GM19467 (cell line): ENCODE data around the gene PRICKLE3.
"Not testable (repeated sequence)": the region's sequence is repeated elsewhere in the genome, so short reads cannot be mapped to it uniquely, and the experiment has no call there.

ENCODE experiments used
- ATAC-seq: cut with Tn5 transposase; IDR thresholded peaks from one replicate; pipeline ENCODE4 v1.9.1; 2021; ENCODE audit warnings: mild to moderate bottlenecking, moderate library complexity; ENCODE audit not compliant: unreplicated experiment

PRICKLE3 gene

DNA sequence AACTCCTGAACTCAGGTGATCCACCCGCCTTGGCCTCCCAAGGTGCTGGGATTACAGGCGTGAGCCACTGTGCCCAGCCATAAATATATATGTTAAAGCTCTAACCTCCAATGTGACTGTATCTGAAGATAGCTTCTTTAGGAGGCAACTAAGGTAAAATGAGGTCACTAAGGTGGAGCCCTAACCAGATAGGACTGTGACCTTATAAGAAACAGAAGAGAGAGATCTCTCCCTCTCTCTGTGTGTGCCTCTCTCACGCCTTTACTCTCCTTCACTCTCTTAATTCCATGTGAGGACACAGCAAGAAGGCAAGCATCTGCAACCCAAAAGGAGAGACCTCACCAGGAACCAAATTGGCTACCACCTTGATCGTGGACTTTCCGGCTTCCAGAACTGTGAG is 24.5 kb downstream of the PRICKLE3 start:
- ATAC-seq = no peak

DNA sequence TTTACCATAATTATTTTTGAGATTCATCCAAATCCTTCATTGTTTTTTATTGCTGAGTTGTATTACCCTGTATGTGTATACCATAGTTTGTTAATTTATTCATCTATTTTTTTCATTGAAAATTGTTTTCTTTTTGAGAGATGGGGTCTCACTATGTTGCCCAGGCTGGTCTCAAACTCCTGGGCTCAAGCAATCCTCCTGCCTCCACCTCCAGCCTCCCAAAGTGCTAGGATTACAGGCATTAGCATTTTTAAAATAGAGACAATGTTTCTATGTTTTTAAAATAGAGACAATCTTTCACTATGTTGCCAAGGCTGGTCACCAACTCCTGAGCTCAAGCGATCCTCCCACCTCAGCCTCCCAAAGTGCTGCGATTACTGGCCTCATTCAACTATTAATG is 25.3 kb downstream of the PRICKLE3 start:
- ATAC-seq = no peak

DNA sequence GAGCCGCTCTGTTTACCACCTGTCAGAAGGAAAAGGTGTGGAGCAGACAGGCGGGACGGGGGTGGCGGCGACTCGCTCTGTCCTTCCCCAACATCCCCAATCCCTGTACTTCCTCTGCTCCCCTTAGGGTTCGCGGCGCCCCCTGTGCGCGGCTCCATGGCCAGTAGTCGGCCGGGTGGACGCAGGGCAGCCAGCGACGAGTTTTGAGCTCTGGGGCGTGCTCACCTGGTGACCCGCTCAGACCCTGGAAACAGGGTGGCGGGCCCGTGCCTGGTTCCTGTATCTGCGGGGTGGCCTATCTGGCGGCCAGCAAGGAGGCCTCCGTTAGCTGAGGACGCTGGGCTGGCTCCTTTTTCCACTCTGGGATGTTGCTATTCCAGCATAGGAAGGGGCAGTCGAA is 29.0 kb downstream of the PRICKLE3 start:
- ATAC-seq = no peak

DNA sequence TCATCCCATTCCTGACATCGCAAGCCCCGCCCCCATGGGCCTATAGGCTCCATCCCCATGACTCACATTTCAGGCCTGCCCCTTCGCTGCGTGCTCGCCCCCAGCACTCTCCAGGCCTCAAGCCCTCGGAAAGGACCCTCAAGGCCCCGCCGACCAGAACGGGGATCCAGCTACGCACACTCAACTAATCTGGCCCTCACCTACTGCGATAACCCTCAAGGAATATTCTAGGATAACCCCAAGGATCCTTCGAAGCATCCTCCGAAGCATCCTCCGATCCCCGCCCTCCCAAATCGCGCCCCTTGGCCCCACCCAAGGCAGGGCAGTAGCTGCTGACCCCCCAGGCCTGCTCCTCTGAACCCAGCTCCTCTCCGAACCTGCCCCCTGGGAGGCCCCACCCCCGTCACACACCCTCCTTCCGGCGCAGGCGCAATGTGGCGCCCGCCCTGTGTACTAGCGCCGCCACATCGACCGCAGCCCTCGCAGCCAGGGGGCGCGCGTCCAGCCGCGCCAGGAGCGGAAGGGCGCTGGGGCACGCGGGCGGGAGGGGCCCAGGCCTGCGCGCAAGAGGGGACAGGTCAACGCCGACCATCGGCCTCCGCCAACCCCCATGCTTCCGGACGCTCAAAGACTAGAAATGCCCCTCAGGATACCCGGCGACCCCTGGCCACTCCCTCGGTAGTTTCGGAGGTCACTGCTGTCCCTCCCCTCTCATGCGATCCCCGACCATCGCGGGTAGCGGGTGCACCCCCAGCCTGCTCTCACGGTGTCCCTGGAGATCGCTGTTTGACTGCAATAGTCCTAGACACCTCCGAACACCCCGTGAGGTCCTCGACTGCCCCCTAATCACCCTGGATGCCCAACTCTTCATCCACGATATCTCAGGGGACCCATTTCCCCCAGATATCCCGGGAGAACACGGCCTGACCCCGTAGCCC is 30.0 kb downstream of the PRICKLE3 start:
- ATAC-seq = peak; percentile 83

DNA sequence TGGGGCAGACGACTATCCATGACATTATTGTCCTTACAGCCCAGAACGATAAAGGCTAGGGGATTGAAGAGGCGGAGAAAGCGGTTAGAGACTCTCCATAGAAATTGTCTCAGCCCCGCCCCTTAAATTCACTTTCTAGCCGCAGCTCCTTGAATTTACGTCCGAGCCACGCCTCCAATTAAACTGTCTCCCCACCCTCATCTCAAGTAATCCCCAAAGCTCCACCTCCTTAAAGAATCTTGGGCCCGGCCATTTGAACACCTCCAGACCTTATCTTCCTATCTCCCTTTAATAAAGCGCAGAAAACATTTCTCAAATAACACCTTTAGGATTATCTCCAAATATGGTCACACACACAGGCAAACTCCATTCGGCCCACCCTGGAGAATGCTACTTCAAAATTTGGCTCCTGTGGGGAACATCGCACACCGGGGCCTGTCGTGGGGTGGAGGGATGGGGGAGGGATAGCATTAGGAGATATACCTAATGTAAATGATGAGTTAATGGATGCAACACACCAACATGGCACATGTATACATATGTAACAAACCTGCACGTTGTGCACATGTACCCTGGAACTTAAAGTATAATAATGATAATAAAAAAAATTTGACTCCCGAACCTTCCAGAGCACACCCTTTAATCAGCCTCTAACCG is 30.8 kb downstream of the PRICKLE3 start:
- ATAC-seq = no peak

DNA sequence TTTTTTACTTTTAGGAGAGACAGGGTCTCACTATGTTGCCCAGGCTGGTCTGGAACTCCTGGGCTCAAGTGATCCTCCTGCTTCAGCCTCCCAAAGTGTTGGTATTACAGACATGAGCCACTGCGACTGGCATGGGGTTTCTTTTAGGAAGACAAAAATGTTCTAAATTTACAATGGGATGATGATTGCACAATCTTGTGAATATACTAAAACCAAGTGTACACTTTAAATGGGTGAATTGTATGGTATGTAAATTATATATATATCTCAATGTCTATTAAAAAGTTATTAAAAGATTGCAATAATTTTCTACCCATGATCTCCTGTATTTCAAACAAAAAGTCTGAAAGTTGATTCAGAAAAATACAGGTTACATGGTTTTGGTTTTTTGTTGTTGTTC is 32.7 kb downstream of the PRICKLE3 start:
- ATAC-seq = no peak

DNA sequence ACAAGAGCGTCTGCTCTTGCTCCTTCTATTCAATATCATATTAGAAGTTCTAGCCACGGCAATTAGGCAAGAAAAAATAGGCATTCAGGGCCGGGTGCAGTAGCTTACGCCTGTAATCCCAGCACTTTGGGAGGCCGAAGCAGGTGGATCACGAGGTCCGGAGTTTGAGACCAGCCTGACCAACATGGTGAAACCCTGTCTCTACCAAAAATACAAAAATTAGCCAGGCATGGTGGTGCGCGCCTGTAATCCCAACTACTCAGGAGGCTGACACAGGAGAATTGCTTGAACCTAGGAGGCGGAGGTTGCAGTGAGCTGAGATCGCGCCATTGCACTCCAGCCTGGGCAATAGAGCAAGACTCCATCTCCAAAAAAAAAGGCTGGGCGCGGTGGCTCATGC is 36.9 kb downstream of the PRICKLE3 start:
- not testable (repeated sequence) for ATAC-seq

DNA sequence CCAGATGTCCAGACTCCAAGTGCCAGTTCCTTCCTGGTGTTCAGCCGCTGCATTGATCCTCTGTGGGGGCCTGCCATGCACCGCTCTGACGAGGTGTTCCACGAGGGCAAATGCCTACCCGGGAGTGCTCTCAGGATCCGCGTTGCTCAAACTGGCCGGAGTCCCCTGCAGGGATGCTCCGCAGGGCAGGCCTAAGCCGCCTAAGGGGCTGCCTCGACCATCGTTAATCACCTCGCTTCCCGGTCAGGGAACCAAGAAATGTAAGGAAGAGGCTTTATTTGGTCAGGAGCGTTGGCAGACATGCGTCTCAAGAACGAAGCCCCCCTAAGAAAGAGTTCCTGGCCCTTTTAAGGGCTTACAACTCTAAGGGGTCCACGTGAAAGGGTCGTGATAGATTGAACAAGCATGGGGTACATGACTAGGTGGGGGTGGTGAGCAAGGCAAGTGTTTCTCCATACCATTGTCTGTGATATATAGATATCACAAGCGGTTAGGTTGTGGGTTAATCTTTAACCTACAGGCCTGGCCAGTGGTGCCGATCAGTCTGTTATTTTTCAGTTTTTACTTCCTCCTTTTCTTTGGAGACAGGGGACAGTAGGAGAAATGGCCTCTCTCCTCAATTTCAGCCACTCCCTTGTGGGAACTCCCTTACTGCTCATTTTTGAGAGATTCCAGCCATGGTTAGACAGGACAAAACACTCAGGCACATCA is 37.6 kb downstream of the PRICKLE3 start:
- ATAC-seq = not testable (repeated sequence)

DNA sequence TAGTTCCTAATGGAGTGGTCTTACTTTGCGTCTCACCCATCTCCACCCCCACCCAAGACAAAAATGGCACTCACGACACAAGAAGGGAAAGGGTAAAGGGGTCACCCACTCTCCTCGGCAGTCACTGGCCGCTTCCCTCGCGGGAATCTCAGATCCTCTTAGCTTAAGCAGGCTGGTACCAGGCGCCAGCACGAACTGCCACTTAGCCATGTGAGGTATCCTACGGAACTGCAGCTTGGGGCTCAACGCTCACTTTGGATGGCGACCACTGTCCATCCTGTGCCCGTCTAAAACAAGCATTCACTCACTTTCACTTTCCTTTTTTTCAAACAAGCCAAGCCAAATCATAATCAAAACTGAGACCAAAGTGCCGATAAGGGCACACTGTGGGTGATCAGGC is 38.2 kb downstream of the PRICKLE3 start:
- ATAC-seq = no peak

DNA sequence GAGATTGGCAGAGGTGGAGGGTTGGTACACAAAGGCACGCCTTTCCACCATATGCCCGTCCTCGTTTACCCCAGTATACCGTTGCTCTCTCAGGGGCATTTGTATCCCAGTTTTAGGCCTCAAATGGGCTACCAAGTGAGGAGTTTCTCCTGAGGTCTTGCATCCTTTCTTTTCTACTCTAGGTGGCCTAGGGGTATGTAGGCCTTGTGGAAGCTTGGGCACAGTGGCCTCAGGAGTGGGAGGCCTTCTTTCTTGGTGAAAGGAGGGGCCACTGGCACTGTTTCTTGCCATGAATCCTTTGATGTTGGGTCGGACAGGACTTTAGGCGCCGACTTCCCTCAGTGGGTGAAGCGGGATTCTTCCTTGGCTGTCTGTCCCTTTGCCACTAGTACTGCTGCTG is 38.9 kb downstream of the PRICKLE3 start:
- no peak for ATAC-seq

DNA sequence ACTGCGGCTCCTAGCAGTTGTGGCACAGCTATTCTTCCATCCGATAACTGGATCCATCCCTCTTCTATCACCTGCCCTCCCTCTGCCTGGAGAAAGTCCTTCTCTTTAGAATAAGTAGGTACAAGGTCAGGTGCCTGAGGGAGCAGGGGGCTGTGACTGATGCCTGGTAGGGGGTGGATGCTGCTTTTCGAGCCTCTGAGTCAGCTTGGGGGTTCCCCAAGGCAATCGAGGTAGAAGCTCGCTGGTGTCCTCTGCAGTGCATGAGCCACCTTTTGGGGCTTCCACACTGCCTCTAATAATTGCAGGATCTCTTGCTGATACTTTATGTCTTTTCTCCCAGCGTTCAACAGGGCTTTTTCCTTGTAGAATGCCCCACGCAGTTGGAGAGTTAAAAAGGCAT is 43.0 kb downstream of the PRICKLE3 start:
- not testable (repeated sequence) for ATAC-seq

DNA sequence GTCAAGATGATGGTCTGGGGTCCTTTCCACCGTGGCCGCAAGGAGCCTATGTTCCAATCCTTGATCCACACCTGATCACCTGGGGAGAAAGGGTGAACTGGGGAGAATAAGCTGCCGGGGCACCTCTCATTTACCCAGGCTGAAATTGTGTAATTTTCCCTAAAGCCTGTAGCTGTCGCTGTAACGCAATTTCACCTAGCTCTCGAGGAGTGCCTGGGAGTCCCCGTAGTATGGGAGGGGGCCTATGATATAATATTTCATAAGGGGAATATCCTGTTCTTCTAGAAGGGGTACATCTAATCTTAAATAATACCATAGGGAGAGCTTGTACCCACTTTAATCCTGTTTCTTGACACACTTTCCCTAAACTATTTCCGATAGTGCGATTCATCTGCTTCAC is 43.9 kb downstream of the PRICKLE3 start:
- ATAC-seq = not testable (repeated sequence)

DNA sequence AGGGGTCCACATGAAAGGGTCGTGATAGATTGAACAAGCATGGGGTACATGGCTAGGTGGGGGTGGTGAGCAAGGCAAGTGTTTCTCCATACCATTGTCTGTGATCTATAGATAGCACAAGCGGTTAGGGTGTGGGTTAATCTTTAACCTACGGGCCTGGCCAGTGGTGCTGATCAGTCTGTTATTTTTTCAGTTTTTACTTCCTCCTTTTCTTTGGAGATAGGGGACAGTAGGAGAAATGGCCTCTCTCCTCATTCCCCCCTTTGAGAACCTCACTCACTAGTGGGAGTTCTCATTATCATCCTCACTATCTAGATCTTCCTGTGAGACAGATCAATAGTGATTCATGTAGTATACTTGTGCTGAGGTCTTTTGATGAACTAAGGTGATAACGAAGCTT is 46.5 kb downstream of the PRICKLE3 start:
- no peak for ATAC-seq

DNA sequence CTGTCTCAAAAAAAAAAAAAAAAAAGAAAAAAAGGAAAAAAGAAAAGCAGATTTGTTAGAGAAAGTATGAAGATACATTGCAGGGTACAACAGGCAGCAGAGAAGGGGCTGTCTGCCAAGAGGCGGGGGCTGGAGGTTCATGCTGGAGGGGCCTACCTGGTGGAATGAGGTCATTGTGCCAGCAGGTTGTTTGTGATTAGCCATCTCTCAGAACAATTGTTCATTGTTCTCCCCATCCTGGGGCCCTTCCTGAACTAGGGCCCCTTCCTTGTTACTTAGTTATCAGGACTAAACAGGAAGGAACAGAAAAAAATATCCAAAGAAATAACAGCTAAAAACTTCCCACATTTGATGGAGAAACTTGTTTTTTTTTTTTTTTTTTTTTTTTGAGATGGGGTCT is 48.7 kb downstream of the PRICKLE3 start:
- no peak for ATAC-seq

DNA sequence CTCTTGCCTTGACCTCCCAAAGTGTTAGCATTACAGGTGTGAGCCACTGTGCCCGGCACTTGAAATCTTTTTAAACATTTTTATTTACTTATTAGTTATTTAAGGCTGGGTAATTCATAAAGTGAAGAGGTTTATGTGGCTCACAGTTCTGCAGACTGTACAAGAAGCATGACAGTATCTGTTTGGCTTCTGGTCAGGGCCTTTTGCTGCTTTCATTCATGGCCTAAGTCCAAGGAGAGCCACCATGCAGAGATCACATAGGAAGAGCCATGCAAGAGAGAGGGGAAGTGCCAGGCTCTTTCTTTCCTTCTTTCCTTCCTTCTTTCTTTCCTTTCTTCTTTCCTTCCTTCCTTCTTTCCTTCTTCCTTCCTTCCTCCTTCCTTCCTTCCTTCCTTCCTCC is 52.4 kb downstream of the PRICKLE3 start:
- no peak for ATAC-seq

DNA sequence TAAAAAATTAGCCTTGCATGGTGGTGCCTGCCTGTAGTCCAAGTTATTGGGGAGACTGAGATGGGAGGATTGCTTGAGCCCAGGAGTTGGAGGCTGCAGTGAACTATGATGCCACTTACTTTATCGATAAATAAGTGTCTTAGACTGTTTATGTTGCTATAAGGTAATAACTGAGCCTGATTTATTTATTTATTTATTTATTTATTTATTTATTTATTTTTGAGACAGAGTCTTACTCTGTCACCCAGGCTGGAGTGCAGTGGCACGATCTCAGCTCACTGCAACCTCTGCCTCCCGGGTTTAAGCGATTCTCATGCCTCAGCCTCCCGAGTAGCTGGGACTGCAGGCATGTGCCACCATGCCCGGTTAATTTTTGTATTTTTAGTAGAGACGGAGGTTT is 53.9 kb downstream of the PRICKLE3 start:
- not testable (repeated sequence) for ATAC-seq

DNA sequence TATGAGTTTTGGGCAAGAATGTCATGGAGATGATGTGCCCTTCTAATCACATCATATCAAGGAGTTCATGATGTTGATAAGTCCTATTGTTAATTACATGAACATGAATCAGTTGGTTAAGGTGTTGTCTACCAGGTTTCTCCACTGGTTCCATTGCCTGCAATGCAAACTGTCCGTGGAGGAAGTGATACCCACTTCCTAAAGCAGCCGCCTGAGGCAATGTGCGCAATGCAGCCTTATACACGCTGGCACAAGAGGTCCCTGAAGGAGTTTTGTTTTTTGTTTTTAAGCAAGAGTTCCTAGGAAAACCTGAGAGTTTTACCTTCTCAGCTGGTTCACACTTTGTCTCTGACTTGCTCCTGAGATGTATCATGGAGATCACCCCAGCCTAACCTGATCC is 56.7 kb downstream of the PRICKLE3 start:
- no peak for ATAC-seq

DNA sequence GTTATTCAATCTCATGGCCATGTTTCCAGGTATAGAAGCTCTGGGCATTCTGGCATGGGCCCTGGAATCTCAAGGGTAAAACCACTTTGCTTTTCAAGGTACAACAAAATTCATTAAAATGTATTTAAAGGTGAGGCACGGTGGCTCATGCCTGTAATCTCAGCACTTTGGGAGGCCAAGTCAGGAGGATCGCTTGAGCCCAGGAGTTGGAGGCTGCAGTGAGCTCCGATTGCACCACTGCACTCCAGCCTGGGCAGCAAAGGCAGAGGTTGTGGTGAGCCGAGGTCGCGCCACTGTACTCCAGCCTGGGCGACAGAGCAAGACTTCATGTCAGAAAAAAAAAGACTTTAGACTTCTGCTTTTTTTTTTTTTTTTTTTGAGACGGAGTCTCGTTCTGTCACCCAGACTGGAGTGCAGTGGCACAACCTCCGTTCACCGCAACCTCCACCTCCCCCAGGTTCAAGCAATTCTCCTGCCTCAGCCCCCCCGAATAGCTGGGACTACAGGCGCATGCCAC is 58.4 kb downstream of the PRICKLE3 start:
- not testable (repeated sequence) for ATAC-seq
